Vagina (tissue), 2 donors: Measurements from ENCODE around the gene SIPA1L3. TPM values are rescaled to one million over a fixed set of nuclear protein-coding genes. Genes with fewer than 3 reads are reported as not detected.

Experiments used
- DNase-seq, 2 donors: peaks; one replicate each; pipeline ENCODE4 v3.0.0-alpha.2; 2017; ENCODE audit errors: extremely low spot score in 2 of 2
- H3K27ac ChIP-seq: fragments of 200-600 bp; sonication (generic); one replicate; pipeline ENCODE4 v1.5.1; 2019
- H3K27me3 ChIP-seq: fragments of 200-600 bp; sonication (generic); one replicate; pipeline ENCODE4 v1.5.1; 2019
- H3K36me3 ChIP-seq, 2 donors: fragments of 200-600 bp; sonication (generic); one replicate each; pipeline ENCODE4 v1.5.1; 2017 to 2019
- H3K4me1 ChIP-seq: fragments of 200-600 bp; sonication (generic); one replicate; pipeline ENCODE4 v1.5.1; 2019
- H3K4me3 ChIP-seq, 2 donors: fragments of 200-600 bp; sonication (generic); 1 replicate in 1 of 2; 2 replicates in 1 of 2; pipeline ENCODE4 v1.5.1; 2016 to 2019
- H3K9me3 ChIP-seq: fragments of 200-600 bp; sonication (generic); one replicate; pipeline ENCODE4 v1.5.1; 2019
- POLR2A ChIP-seq, 2 donors: fragments of 450-650 bp; IDR thresholded peaks; one replicate each; pipeline ENCODE4 v1.6.1; 2017; ENCODE audit warnings: antibody characterized with exemption in 2 of 2, mild to moderate bottlenecking in 2 of 2, moderate library complexity in 2 of 2
- POLR2AphosphoS5 ChIP-seq, 2 donors: sonication (generic); formaldehyde crosslinking; IDR thresholded peaks; one replicate each; pipeline ENCODE4 v1.9.0; 2017; ENCODE audit warnings: antibody characterized with exemption in 2 of 2, mild to moderate bottlenecking in 2 of 2, low read depth in 1 of 2; ENCODE audit not compliant: insufficient read depth in 1 of 2
- intact Hi-C: fragments of 100-400 bp; cut with DNase I; formaldehyde crosslinking; loops from one replicate; pipeline ENCODE4 v1.15.1; 2023
- total RNA-seq: library from RNA; depleted of rRNA; stranded (reverse); fragments of >200 nt; gene quantifications from one replicate; pipeline ENCODE4 v1.2.3, GENCODE V29; 2016
- TF ChIP-seq, protein P1 (sequence below), 3 experiments: fragments of 450-650 bp in 2 of 3; fragments of 200-600 bp in 1 of 3; sonication (generic) in 1 of 3; IDR thresholded peaks; one replicate each; pipeline ENCODE4 v1.5.1; 2017 to 2019; ENCODE audit warnings: antibody characterized with exemption in 3 of 3, mild to moderate bottlenecking in 2 of 3, moderate library complexity in 2 of 3

The SIPA1L3 gene
- total RNA-seq, 1 donor from 2014 or later: 13.0 TPM

GRCh38 chr19:38233740-38234251 is 326.8 kb downstream of the SIPA1L3 start:
- Histone ChIP-seq H3K9me3 (no peaks in the 10 kb centered on the region), H3K4me3 (no peak overlapping the region), H3K27me3 (no peaks in the 10 kb centered on the region), H3K4me1 (peaks cover 6% of the 10 kb centered on the region), H3K36me3 (no peaks in the 10 kb centered on the region), H3K27ac (no peak overlapping the region)
- intact Hi-C loops: no loop called here
- TF ChIP-seq, protein P1, sequence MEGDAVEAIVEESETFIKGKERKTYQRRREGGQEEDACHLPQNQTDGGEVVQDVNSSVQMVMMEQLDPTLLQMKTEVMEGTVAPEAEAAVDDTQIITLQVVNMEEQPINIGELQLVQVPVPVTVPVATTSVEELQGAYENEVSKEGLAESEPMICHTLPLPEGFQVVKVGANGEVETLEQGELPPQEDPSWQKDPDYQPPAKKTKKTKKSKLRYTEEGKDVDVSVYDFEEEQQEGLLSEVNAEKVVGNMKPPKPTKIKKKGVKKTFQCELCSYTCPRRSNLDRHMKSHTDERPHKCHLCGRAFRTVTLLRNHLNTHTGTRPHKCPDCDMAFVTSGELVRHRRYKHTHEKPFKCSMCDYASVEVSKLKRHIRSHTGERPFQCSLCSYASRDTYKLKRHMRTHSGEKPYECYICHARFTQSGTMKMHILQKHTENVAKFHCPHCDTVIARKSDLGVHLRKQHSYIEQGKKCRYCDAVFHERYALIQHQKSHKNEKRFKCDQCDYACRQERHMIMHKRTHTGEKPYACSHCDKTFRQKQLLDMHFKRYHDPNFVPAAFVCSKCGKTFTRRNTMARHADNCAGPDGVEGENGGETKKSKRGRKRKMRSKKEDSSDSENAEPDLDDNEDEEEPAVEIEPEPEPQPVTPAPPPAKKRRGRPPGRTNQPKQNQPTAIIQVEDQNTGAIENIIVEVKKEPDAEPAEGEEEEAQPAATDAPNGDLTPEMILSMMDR (IDR thresholded peaks at IDR 0.05): peak; percentile 38 to 66 (median 41)
- TF ChIP-seq POLR2AphosphoS5 (IDR thresholded peaks at IDR 0.05; ENCODE audit: insufficient read depth in 1 of 2, low read depth in 1 of 2): no peak
- no peak for DNase-seq

DNA sequence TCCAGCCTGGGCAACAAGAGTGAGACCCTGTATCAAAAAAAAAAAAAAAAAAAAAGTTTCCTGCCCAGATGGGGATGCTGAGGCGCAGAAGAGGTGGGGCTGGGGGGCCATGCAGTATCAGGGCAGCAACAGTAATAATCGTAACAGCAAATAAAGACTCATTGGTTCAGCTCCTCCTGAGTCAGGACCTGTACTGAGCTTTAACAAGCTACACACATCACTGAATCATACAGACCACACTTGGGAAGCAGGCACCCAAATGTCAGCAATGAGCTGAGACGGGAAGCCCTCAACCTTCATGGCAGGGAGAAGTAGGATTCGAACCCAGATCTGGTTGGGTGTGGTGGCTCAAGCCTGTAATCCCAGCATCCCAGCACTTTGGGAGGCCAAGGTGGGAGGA is 327.6 kb downstream of the SIPA1L3 start:
- Histone ChIP-seq H3K36me3 (no peaks in the 10 kb centered on the region), H3K4me1 (no peaks in the 10 kb centered on the region), H3K27me3 (no peaks in the 10 kb centered on the region), H3K27ac (no peak overlapping the region), H3K4me3 (no peak overlapping the region), H3K9me3 (no peaks in the 10 kb centered on the region)
- no peak for DNase-seq
- TF ChIP-seq, protein P1 (IDR thresholded peaks at IDR 0.05): no peak
- TF ChIP-seq POLR2AphosphoS5 (IDR thresholded peaks at IDR 0.05; ENCODE audit: insufficient read depth in 1 of 2, low read depth in 1 of 2): no peak
- no peak for TF ChIP-seq POLR2A (IDR thresholded peaks at IDR 0.05)
- intact Hi-C loops: no loop called here

DNA sequence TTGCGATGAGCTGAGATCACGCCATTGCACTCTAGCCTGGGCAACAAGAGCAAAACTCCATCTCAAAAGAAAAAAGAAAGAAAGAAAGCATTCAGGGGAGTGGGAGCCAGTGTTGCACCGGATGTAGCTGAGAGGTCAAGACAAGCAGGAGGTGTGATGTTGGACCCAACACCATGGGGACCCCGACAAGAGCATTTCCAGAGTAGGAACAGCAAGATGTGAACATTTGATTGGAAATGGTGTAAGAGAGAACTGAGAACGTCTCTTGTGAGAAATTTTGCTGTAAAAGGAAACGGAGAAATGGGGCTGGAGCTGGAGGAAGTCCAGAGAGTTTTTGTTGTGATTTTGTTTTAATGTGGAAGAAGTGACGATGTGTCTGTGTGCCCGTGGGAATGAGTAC is 332.8 kb downstream of the SIPA1L3 start:
- intact Hi-C loops: no loop called here
- Histone ChIP-seq H3K4me3 (no peak overlapping the region), H3K27ac (no peak overlapping the region), H3K27me3 (no peaks in the 10 kb centered on the region), H3K9me3 (no peaks in the 10 kb centered on the region), H3K36me3 (no peaks in the 10 kb centered on the region), H3K4me1 (no peaks in the 10 kb centered on the region)
- no peak for DNase-seq
- TF ChIP-seq POLR2A (IDR thresholded peaks at IDR 0.05) (no peak), POLR2AphosphoS5 (IDR thresholded peaks at IDR 0.05; ENCODE audit: insufficient read depth in 1 of 2, low read depth in 1 of 2) (no peak)
- TF ChIP-seq, protein P1 (IDR thresholded peaks at IDR 0.05): no peak

- Histone ChIP-seq H3K4me3 (no peak overlapping the region), H3K27ac (no peak overlapping the region), H3K9me3 (no peaks in the 10 kb centered on the region), H3K27me3 (no peaks in the 10 kb centered on the region), H3K36me3 (no peaks in the 10 kb centered on the region), H3K4me1 (no peaks in the 10 kb centered on the region)
- intact Hi-C loops: no loop called here
- no peak for TF ChIP-seq POLR2A (IDR thresholded peaks at IDR 0.05)
- TF ChIP-seq, protein P1 (IDR thresholded peaks at IDR 0.05): no peak
- no peak for TF ChIP-seq POLR2AphosphoS5 (IDR thresholded peaks at IDR 0.05; ENCODE audit: insufficient read depth in 1 of 2, low read depth in 1 of 2)
- DNase-seq: no peak
These were observed 336.3 kb downstream of the SIPA1L3 start for GRCh38 chr19:38243279-38243673.

DNA sequence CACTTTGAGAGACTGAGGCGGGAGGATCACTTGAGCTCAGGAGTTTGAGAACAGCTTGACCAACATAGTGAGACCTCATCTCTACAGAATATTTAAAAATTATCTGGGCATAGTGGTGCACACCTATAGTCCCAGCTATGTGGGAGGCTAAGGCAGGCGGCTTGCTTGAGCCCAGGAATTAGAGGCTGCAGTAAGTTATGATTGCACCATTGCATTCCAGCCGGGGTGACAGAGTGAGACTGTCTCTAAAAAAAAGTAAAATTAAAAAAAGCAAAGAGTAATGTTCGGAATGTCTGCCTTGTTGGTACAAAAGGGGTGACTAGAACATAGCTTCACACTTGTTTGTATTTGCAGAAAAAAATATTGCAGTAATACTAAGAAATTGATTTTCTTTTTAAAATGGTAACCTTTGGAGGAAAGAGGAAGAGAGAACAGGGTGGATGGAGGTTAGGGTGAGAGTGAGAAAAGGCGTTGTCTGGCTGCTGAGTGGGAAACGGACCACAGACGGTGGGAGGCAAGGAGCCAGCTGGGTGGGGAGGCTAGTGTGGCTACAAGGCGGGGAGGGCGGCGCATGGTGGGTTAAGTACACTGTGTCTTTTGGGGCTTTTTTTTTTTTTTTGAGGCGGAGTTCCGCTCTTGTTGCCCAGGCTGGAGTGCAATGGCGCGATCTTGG is 339.0 kb downstream of the SIPA1L3 start:
- H3K4me3 ChIP-seq: no peak overlapping the region
- intact Hi-C loops: loop anchor here (5.0 kb wide), 1 partner anchor 76 kb away; no protein-coding TSS in a partner anchor

More for the DNA sequence above, 339.0 kb downstream of the SIPA1L3 start:
- Histone ChIP-seq H3K36me3 (no peaks in the 10 kb centered on the region), H3K27me3 (no peaks in the 10 kb centered on the region), H3K9me3 (no peaks in the 10 kb centered on the region), H3K4me1 (peaks cover 8% of the 10 kb centered on the region), H3K27ac (no peak overlapping the region)
- TF ChIP-seq POLR2AphosphoS5 (IDR thresholded peaks at IDR 0.05; ENCODE audit: insufficient read depth in 1 of 2, low read depth in 1 of 2) (no peak), POLR2A (IDR thresholded peaks at IDR 0.05) (no peak)
- TF ChIP-seq, protein P1 (IDR thresholded peaks at IDR 0.05): no peak
- DNase-seq: no peak
